NCI-H146 treated with DMSO at 0.1 percent for 48 hours (cell line): ENCODE data around the gene PHF21B.

Experiments
- DNase-seq: peaks from one replicate; lab custom pipeline; 2025; ENCODE audit not compliant: unreplicated experiment; lab: John Stamatoyannopoulos, UW

PHF21B gene

GRCh38 chr22:44847892-44848291 lies 161.9 kb downstream of the PHF21B start:
- no peak for DNase-seq

DNA sequence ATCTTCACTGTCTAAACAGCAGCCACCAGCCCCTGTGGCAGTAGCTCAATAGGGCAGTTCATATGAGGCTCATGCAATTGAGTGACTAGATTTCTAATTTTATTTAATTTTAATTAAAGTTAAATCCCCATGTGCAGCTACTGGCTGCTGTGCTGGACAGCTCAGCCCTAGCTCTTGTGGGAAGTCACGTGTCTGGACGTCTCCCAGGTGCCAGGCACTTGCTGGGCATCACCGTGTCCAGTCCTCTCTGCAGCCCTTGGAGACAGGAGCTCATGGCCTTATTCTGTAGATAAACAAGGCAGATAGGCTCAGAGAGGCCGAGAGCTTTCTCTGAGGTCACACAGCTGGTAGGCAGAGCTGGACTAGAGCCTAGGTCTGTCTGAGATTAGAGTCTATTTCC lies 162.4 kb downstream of the PHF21B start:
- no peak for DNase-seq

DNA sequence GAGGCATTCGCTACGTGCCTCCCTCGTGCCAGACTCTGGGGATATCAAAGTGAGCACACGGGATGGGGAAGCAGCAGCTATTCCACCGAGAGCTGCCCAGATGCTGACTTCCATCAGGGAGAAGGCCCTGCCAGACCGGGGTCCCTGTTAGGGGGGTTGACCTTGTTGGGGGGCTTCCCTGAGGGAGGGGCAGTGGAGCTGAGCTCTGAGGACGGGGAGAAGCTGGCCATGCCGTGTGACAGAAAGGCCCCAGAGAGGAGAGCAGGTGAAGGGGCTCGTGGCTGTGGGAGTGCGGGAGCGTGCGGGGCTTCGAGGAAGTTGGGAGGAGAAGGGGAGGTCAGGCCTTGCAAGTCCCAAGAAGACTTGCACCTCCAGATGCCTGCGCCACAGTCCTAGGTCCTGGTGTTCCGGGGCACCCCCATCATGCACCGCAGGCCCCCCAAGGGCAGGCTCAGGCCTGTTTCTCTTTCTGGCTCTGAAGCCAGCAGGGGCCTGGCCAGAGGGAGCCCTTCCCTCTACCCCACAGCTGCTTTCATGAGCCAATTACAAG lies 163.0 kb downstream of the PHF21B start:
- no peak for DNase-seq

DNA sequence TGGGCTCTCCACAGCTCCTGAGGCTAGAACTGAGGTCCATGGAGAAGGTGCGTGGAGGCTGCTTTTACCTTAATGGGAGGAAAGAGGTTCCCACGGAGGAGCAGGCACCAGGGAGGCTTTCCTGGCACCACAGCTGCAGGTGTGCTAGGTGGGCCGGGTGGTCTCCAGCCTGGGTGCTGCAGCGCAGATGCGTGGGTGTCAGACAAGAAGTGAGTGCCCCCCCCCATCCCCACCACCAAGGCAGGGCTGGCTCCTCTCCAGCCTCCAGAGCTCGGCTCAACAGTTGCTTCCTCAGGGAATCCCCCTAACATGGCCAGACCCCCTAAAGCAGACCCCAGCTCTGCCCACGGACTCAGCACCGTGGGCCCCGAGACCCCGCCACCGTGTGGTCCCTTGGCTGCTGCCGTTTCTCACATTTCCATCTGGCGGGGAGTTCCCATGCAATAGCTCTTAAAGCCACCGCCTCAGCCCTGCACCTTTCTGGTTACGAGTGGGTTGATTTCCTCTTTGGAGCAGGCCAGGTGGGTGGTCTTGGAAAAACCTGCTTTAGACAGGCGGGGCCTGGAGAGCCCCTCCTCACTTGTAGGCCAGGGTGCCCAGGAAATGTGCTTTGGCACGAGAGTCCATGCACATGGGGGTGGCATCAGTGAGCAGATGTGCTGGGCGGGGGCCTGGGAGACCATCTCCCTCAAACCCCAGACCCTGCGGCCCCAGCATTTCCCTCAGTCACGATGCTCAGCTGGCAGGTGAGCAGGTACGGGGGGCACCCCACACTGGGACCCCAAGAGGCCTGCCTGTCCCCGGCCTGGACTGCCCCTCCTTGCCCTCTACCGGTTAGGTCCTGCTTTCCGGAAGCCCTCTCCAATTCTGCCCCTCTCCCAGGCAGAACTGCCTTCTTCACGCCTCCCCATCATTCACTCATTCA lies 163.7 kb downstream of the PHF21B start:
- no peak for DNase-seq

DNA sequence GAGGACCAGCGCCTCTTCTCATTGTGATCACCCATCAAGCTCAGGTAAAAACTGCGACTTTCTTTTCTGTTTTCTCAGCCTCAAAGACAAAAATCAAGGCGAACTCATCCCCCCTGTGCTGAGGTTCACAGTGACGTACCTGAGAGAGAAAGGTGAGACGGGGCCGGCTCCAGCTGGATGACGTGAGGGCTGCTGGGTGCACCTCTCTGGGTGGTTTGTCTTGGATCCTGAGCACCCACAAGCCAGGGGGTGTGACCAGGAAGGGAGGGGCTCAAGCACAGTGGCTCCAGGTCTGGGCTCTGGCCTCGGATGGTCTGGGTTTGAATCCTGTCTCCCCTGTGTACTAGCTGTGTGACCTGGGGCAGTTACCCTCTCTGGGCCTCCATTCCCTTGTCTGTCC lies 164.6 kb downstream of the PHF21B start:
- no peak for DNase-seq

GRCh38 chr22:44842417-44842816 lies 167.4 kb downstream of the PHF21B start:
- no peak for DNase-seq

DNA sequence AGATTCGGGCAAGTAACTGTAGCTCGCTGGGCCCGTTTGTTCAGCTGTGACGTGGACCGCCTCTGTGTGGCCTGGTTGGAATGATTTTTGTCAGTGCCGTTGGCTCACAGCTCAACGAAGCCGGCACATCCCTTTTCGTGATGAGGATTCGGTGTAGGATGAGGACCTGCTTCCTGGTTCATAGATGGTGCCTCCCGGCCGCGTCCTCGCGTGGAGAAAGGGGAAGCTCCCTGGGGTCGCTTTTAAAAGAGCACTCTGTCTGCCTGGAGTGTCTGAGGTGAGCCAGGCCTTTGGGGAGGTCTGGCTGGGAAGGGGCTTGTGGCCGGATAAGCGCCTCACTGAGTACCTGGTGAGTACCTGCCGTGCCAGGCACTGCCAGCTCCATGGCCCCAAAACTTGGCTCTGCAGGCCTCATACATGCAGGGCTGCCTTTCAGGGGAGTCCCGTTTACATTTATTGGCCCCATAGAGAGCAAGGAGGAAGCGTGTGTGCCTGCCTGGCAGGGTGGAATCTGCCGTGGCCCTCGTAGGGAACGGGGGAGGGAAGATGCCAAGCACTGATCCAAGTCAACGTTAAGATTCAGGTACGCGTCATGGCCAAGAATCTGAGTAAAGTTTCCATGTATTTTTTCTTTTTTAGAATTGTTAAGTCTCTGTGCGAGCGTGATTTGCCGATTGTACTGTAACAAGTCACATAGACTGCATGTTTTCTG lies 169.0 kb downstream of the PHF21B start:
- DNase-seq = no peak

DNA sequence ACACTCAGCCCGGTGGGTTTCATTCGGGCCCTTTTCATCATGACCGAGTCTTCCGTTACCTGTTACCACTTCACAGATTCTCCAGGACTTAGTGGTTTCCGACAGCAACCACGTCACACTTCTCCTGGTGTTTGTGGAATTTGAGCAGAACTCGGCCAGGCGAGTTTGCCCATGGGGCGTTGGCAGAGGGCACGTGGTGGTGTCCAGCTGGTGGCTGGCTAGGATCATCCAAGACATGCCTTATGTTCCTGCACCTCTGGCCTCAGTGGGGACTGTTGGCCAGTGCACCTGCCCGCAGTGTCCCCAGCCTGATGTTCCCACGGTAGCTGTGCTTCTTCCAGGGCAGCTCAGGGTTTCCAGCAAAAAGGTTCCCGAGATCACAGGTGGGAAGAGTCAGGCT lies 170.1 kb downstream of the PHF21B start:
- DNase-seq = no peak

GRCh38 chr22:44839061-44839460 lies 170.7 kb downstream of the PHF21B start:
- no peak for DNase-seq

GRCh38 chr22:44838316-44839016 lies 171.3 kb downstream of the PHF21B start:
- no peak for DNase-seq

DNA sequence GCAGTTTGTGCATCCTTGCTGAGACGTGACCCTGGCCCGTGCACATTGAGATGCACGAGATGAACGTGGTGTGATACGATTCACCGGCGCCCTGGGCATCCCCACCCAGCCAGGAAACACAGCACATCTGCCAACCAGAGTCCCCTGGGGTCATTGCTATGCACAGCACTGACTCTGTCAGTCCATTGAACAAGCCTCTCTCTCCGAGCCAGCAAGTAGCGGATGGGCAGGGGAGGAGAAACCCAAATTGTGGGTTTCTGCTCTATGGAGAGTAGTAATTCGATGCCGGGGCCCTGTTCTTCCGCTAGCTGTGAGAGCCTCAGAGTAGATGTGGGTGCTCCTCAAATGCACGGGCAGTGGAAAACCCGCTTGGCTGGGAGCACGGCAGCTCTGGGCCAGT lies 172.3 kb downstream of the PHF21B start:
- no peak for DNase-seq

- no peak for DNase-seq
These were observed 175.7 kb downstream of the PHF21B start for GRCh38 chr22:44834065-44834464.

DNA sequence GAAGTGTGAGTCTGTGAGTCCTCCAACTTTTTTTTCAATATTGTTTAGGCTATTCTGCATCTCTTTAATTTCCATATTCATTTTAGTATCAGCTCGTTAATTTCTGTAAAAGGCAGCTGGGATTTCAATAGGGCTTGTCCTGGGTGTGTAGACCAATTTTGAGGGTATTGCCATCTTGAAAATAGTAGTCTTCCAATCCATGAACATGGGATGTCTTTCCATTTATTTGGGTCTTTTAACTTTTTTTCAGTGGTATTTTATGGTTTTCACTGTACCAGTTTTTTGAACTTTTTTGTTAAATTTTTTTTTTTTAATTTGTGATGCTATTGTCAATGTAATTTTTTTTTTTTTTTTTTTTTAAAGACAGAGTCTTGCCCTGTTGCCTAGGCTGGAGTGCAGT lies 177.9 kb downstream of the PHF21B start:
- no peak for DNase-seq
